Posterior vena cava (tissue), 2 donors: Measurements from ENCODE around the gene YWHAH. TPM values are rescaled to one million over a fixed set of nuclear protein-coding genes. Genes with fewer than 3 reads are reported as not detected.
"Not testable (repeated sequence)": the region's sequence is repeated elsewhere in the genome, so short reads cannot be mapped to it uniquely, and the experiment has no call there.

Experiments
- DNase-seq: peaks from one replicate; pipeline ENCODE4 v3.0.0-alpha.2; 2020; ENCODE audit warnings: low spot score
- intact Hi-C, 2 donors: fragments of 100-400 bp; cut with DNase I; formaldehyde crosslinking; loops; one replicate each; pipeline versions ENCODE4 v1.14.1 to v1.14.2; 2022 to 2023
- total RNA-seq, 2 donors: library from RNA; stranded (reverse); fragmentation: NEBNext Ultra II Directional; extraction: Animal tissue kit (Norgen Biotek cat#: 25700); gene quantifications; one replicate each; pipeline ENCODE4 v1.2.1, GENCODE V29; 2021
- donor health status: DM: yes; HTN: yes; CAD: no.
- donor health status: DM: yes; HTN: yes; CAD: no.

Gene YWHAH
- total RNA-seq, 2 donors from 2014 or later, result 425 to 833 TPM

GRCh38 chr22:31969789-31970489 lies 25.6 kb downstream of the YWHAH start:
- intact Hi-C loops, result loop anchor here (2.0 to 10.0 kb wide), 3 partner anchors 29 to 502 kb away; partner anchors contain the start of gene FBXO7 (in 1 of the 2)
- DNase-seq, result no peak

GRCh38 chr22:31970490-31971444 lies 26.4 kb downstream of the YWHAH start:
- peak; percentile 94 for DNase-seq
- intact Hi-C loops, result loop anchor here (5.0 to 10.0 kb wide), 2 partner anchors 294 to 502 kb away; partner anchors contain the start of gene FBXO7 (in 1 of the 2)

GRCh38 chr22:31972180-31972579 lies 27.8 kb downstream of the YWHAH start:
- intact Hi-C loops, result loop anchor here (5.0 to 10.0 kb wide), 2 partner anchors 293 to 500 kb away; partner anchors contain the start of gene FBXO7 (in 1 of the 2)
- no peak for DNase-seq

- intact Hi-C loops, result loop anchor here (5.0 to 10.0 kb wide), 2 partner anchors 291 to 499 kb away; partner anchors contain the start of gene FBXO7 (in 1 of the 2)
- DNase-seq, result no peak
These were observed 29.4 kb downstream of the YWHAH start for GRCh38 chr22:31973739-31974138.

GRCh38 chr22:31977141-31977841 lies 33.0 kb downstream of the YWHAH start:
- peak; percentile 88 for DNase-seq
- intact Hi-C loops, result loop anchor here (5.0 to 10.0 kb wide), 2 partner anchors 285 to 288 kb away; no protein-coding TSS in a partner anchor

- intact Hi-C loops, result loop anchor here (5.0 to 10.0 kb wide), 2 partner anchors 284 to 287 kb away; no protein-coding TSS in a partner anchor
These were observed 33.6 kb downstream of the YWHAH start for GRCh38 chr22:31977939-31978338.

GRCh38 chr22:31980628-31981027 lies 36.3 kb downstream of the YWHAH start:
- intact Hi-C loops, result loop anchor here in 1 of 2 donors (5.0 kb wide), 1 partner anchor 1382 kb away; no protein-coding TSS in a partner anchor
- peak; percentile 48 for DNase-seq

More at GRCh38 chr22:31977939-31978338, 33.6 kb downstream of the YWHAH start:
- DNase-seq, result no peak

GRCh38 chr22:31981976-31982375 lies 37.6 kb downstream of the YWHAH start:
- not testable (repeated sequence) for DNase-seq
- intact Hi-C loops, result loop anchor here in 1 of 2 donors (5.0 kb wide), 1 partner anchor 1380 kb away; no protein-coding TSS in a partner anchor

- peak; percentile 47 for DNase-seq
- intact Hi-C loops, result loop anchor here in 1 of 2 donors (5.0 kb wide), 1 partner anchor 1378 kb away; no protein-coding TSS in a partner anchor
These were observed 39.7 kb downstream of the YWHAH start for GRCh38 chr22:31983911-31984656.

- intact Hi-C loops, result no loop called here
- peak; percentile 10 for DNase-seq
These were observed 42.9 kb downstream of the YWHAH start for GRCh38 chr22:31987218-31987617.

GRCh38 chr22:31991102-31991839 lies 46.9 kb downstream of the YWHAH start:
- intact Hi-C loops, result loop anchor here in 1 of 2 donors (5.0 kb wide), 1 partner anchor 1376 kb away; no protein-coding TSS in a partner anchor
- no peak for DNase-seq

- intact Hi-C loops, result no loop called here
- DNase-seq, result no peak
These were observed 50.7 kb downstream of the YWHAH start for GRCh38 chr22:31995046-31995445.

- no peak for DNase-seq
These were observed 51.5 kb downstream of the YWHAH start for GRCh38 chr22:31995807-31996206.

GRCh38 chr22:31998784-31999385 lies 54.5 kb downstream of the YWHAH start:
- no peak for DNase-seq
- intact Hi-C loops, result loop anchor here in 1 of 2 donors (2.0 kb wide), 1 partner anchor 30 kb away; no protein-coding TSS in a partner anchor

More at GRCh38 chr22:31995807-31996206, 51.5 kb downstream of the YWHAH start:
- intact Hi-C loops, result no loop called here

- intact Hi-C loops, result no loop called here
These were observed 55.8 kb downstream of the YWHAH start for GRCh38 chr22:32000181-32000580.

GRCh38 chr22:32005453-32005852 lies 61.1 kb downstream of the YWHAH start:
- no peak for DNase-seq
- intact Hi-C loops, result no loop called here

More at GRCh38 chr22:32000181-32000580, 55.8 kb downstream of the YWHAH start:
- DNase-seq, result no peak
